Neural progenitor cell (in vitro differentiated cells): ENCODE results near the gene ALOX12B. TPM values are rescaled to one million over a fixed set of nuclear protein-coding genes. Genes with fewer than 3 reads are reported as not detected.

Source experiments
- DNase-seq: peaks from one replicate; pipeline ENCODE4 v3.0.0-alpha.2; 2016; ENCODE audit warnings: low spot score
- H2AFZ ChIP-seq: fragments of 200-600 bp; sonication (generic); replicated peaks from 2 replicates; pipeline ENCODE4 v1.6.1; 2016; ENCODE audit warnings: antibody characterized with exemption
- H3F3A ChIP-seq: fragments of 200-600 bp; sonication (generic); 2 replicates; pipeline ENCODE4 v1.6.1; 2016; ENCODE audit warnings: antibody characterized with exemption, low read depth
- H3K27ac ChIP-seq: fragments of 200-600 bp; sonication (generic); 2 replicates; pipeline ENCODE4 v1.5.1; 2016; ENCODE audit warnings: mild to moderate bottlenecking
- H3K27me3 ChIP-seq: fragments of 200-600 bp; sonication (generic); 2 replicates; pipeline ENCODE4 v1.6.1; 2016; ENCODE audit warnings: mild to moderate bottlenecking, moderate library complexity
- H3K36me3 ChIP-seq: fragments of 200-600 bp; sonication (generic); 2 replicates; pipeline ENCODE4 v1.5.1; 2016
- H3K4me1 ChIP-seq: fragments of 200-600 bp; sonication (generic); 2 replicates; pipeline ENCODE4 v1.6.1; 2016; ENCODE audit warnings: mixed run types
- H3K4me2 ChIP-seq: fragments of 200-600 bp; sonication (generic); 2 replicates; pipeline ENCODE4 v1.6.1; 2016
- H3K4me3 ChIP-seq: fragments of 200-600 bp; sonication (generic); 2 replicates; pipeline ENCODE4 v1.5.1; 2016
- H3K79me2 ChIP-seq: fragments of 200-600 bp; sonication (generic); 2 replicates; pipeline ENCODE4 v1.6.1; 2016; ENCODE audit warnings: low read depth
- H3K9ac ChIP-seq: fragments of 200-600 bp; sonication (generic); 2 replicates; pipeline ENCODE4 v1.6.1; 2016
- H3K9me3 ChIP-seq: fragments of 200-600 bp; sonication (generic); 2 replicates; pipeline ENCODE4 v1.5.1; 2016; ENCODE audit warnings: low read depth
- H4K20me1 ChIP-seq: fragments of 200-600 bp; sonication (generic); 2 replicates; pipeline ENCODE4 v1.6.1; 2016; ENCODE audit warnings: low read depth
- H3K27ac Mint-ChIP-seq: 3 replicates; pipeline ENCODE4 v1.8.0; 2021; ENCODE audit warnings: mixed read lengths
- H3K27me3 Mint-ChIP-seq: 2 replicates; pipeline ENCODE4 v1.8.0; 2022; ENCODE audit warnings: low read depth, mild to moderate bottlenecking, inconsistent platforms, moderate library complexity, mixed read lengths; ENCODE audit not compliant: insufficient read depth
- H3K36me3 Mint-ChIP-seq: 3 replicates; pipeline ENCODE4 v1.8.0; 2021; ENCODE audit warnings: mixed read lengths
- H3K4me1 Mint-ChIP-seq: 3 replicates; pipeline ENCODE4 v1.8.0; 2021; ENCODE audit warnings: mixed read lengths
- H3K4me3 Mint-ChIP-seq: 3 replicates; pipeline ENCODE4 v1.8.0; 2021; ENCODE audit warnings: mild to moderate bottlenecking, moderate library complexity, mixed read lengths
- H3K9me3 Mint-ChIP-seq: 3 replicates; pipeline ENCODE4 v1.8.0; 2020; ENCODE audit warnings: mixed read lengths
- CTCF ChIP-seq: fragments of 200-600 bp; sonication (generic); IDR thresholded peaks from 2 replicates; pipeline ENCODE4 v1.5.1; 2017; ENCODE audit warnings: antibody characterized with exemption, mild to moderate bottlenecking
- EZH2 ChIP-seq: fragments of 200-600 bp; sonication (generic); IDR thresholded peaks from 2 replicates; pipeline ENCODE4 v1.6.1; 2017; ENCODE audit warnings: antibody characterized with exemption, mild to moderate bottlenecking, moderate library complexity
- EZH2phosphoT487 ChIP-seq: fragments of 200-600 bp; sonication (generic); IDR thresholded peaks from 2 replicates; pipeline ENCODE4 v1.6.1; 2017; ENCODE audit warnings: antibody characterized with exemption
- total RNA-seq: library from RNA; depleted of rRNA; stranded (reverse); fragments of >200 nt; gene quantifications from 2 replicates; pipeline ENCODE4 v1.2.3, GENCODE V29; 2015; ENCODE audit warnings: low replicate concordance

The ALOX12B gene
- total RNA-seq, 1 donor from 2014 or later = not detected

- Histone ChIP-seq H3K79me2 (no peaks in the 10 kb centered on the region), H3K36me3 (no peaks in the 10 kb centered on the region), H3F3A (no peaks in the 10 kb centered on the region), H3K4me2 (no peak overlapping the region), H3K4me3 (no peak overlapping the region), H2AFZ (no peak overlapping the region), H3K9me3 (no peaks in the 10 kb centered on the region), H3K27me3 (peaks cover 21% of the 10 kb centered on the region), H4K20me1 (no peaks in the 10 kb centered on the region), H3K27ac (no peak overlapping the region), H3K4me1 (no peaks in the 10 kb centered on the region), H3K9ac (no peak overlapping the region)
- Mint-ChIP-seq H3K27me3 (peaks cover 20% of the 10 kb centered on the region), H3K27ac (no peak overlapping the region), H3K4me3 (no peak overlapping the region), H3K36me3 (no peaks in the 10 kb centered on the region), H3K9me3 (no peaks in the 10 kb centered on the region), H3K4me1 (peaks cover 2% of the 10 kb centered on the region)
- DNase-seq = no peak
- TF ChIP-seq CTCF = no peak
- no peak for TF ChIP-seq EZH2
- no peak for TF ChIP-seq EZH2phosphoT487
Measured at GRCh38 chr17:8095361-8095760, 7.8 kb upstream of the ALOX12B start.

- TF ChIP-seq CTCF (no peak), EZH2 (no peak), EZH2phosphoT487 (no peak)
Measured at GRCh38 chr17:8091033-8091687, 3.6 kb upstream of the ALOX12B start.

GRCh38 chr17:8089728-8090127 is 2.2 kb upstream of the ALOX12B start:
- H3K4me3 Mint-ChIP-seq = no peak overlapping the region
- H3K36me3 Mint-ChIP-seq = no peaks in the 10 kb centered on the region
- no peak overlapping the region for H3K27ac ChIP-seq
- no peaks in the 10 kb centered on the region for H3K36me3 ChIP-seq
- H3K27ac Mint-ChIP-seq = no peak overlapping the region
- peaks cover 20% of the 10 kb centered on the region for H3K27me3 Mint-ChIP-seq
- peaks cover 27% of the 10 kb centered on the region for H3K27me3 ChIP-seq
- no peak overlapping the region for H3K4me2 ChIP-seq
- H3F3A ChIP-seq = no peaks in the 10 kb centered on the region
- peak; percentile 53 for DNase-seq
- no peaks in the 10 kb centered on the region for H3K9me3 Mint-ChIP-seq
- H3K9ac ChIP-seq = no peak overlapping the region
- H3K9me3 ChIP-seq = no peaks in the 10 kb centered on the region
- peaks cover 5% of the 10 kb centered on the region for H3K4me1 Mint-ChIP-seq
- no peak overlapping the region for H3K4me3 ChIP-seq
- no peak overlapping the region for H2AFZ ChIP-seq
- no peaks in the 10 kb centered on the region for H4K20me1 ChIP-seq
- H3K4me1 ChIP-seq = peaks cover 8% of the 10 kb centered on the region
- no peak for TF ChIP-seq EZH2phosphoT487
- no peak for TF ChIP-seq CTCF
- no peak for TF ChIP-seq EZH2
- H3K79me2 ChIP-seq = no peaks in the 10 kb centered on the region

More at GRCh38 chr17:8091033-8091687, 3.6 kb upstream of the ALOX12B start:
- no peak overlapping the region for H3K4me2 ChIP-seq
- no peaks in the 10 kb centered on the region for H3K36me3 ChIP-seq
- no peaks in the 10 kb centered on the region for H3K79me2 ChIP-seq
- Mint-ChIP-seq H3K4me3 (no peak overlapping the region), H3K36me3 (no peaks in the 10 kb centered on the region), H3K4me1 (peaks cover 5% of the 10 kb centered on the region), H3K27ac (no peak overlapping the region), H3K27me3 (peaks cover 23% of the 10 kb centered on the region), H3K9me3 (no peaks in the 10 kb centered on the region)
- no peak for DNase-seq
- no peak overlapping the region for H3K27ac ChIP-seq
- H4K20me1 ChIP-seq = no peaks in the 10 kb centered on the region
- H3F3A ChIP-seq = no peaks in the 10 kb centered on the region
- no peak overlapping the region for H3K4me3 ChIP-seq
- H2AFZ ChIP-seq = no peak overlapping the region
- H3K9me3 ChIP-seq = no peaks in the 10 kb centered on the region
- no peak overlapping the region for H3K9ac ChIP-seq
- H3K27me3 ChIP-seq = peaks cover 32% of the 10 kb centered on the region
- H3K4me1 ChIP-seq = peaks cover 8% of the 10 kb centered on the region
